Smooth muscle cell (in vitro differentiated cells): ENCODE data around the gene CCDC57. TPM values are rescaled to one million over a fixed set of nuclear protein-coding genes. Genes with fewer than 3 reads are reported as not detected.
A peak's percentile ranks its signal among the peaks of the same experiment; 100 is the strongest.

ENCODE experiments used
- DNase-seq: peaks from one replicate; lab custom pipeline; 2025; ENCODE audit not compliant: unreplicated experiment; lab: John Stamatoyannopoulos, UW
- H2AFZ ChIP-seq: fragments of 200-600 bp; sonication (generic); 2 replicates; pipeline ENCODE4 v1.6.0; 2016; ENCODE audit warnings: antibody characterized with exemption, low read depth, mild to moderate bottlenecking
- H3F3A ChIP-seq: fragments of 200-600 bp; sonication (generic); 2 replicates; pipeline ENCODE4 v1.6.0; 2017; ENCODE audit warnings: antibody characterized with exemption, low read depth
- H3K27ac ChIP-seq: fragments of 200-600 bp; sonication (generic); 2 replicates; pipeline ENCODE4 v1.5.1; 2016; ENCODE audit warnings: low read depth, mild to moderate bottlenecking
- H3K27me3 ChIP-seq: fragments of 200-600 bp; sonication (generic); 2 replicates; pipeline ENCODE4 v1.6.1; 2016; ENCODE audit warnings: low read depth, mild to moderate bottlenecking
- H3K36me3 ChIP-seq: fragments of 200-600 bp; sonication (generic); 2 replicates; pipeline ENCODE4 v1.5.1; 2016; ENCODE audit warnings: low read depth
- H3K4me1 ChIP-seq: fragments of 200-600 bp; sonication (generic); 2 replicates; pipeline ENCODE4 v1.5.1; 2016; ENCODE audit warnings: low read depth
- H3K4me2 ChIP-seq: fragments of 200-600 bp; sonication (generic); 2 replicates; pipeline ENCODE4 v1.6.0; 2016; ENCODE audit warnings: mild to moderate bottlenecking
- H3K4me3 ChIP-seq: fragments of 200-600 bp; sonication (generic); 2 replicates; pipeline ENCODE4 v1.5.1; 2016; ENCODE audit warnings: mild to moderate bottlenecking
- H3K79me2 ChIP-seq: fragments of 200-600 bp; sonication (generic); 2 replicates; pipeline ENCODE4 v1.6.0; 2016; ENCODE audit warnings: low read depth, mild to moderate bottlenecking
- H3K9ac ChIP-seq: fragments of 200-600 bp; sonication (generic); 2 replicates; pipeline ENCODE4 v1.6.0; 2016; ENCODE audit warnings: low read depth
- H3K9me3 ChIP-seq: fragments of 200-600 bp; sonication (generic); replicated peaks from 2 replicates; pipeline ENCODE4 v1.5.1; 2016; ENCODE audit warnings: low read depth
- H4K20me1 ChIP-seq: fragments of 200-600 bp; sonication (generic); 2 replicates; pipeline ENCODE4 v1.6.0; 2016; ENCODE audit warnings: low read depth
- WGBS: methylation state at CpG from one replicate; pipeline ENCODE4 v1.1.7; 2016; ENCODE audit warnings: low lambda C conversion rate; 5-methylcytosine and 5-hydroxymethylcytosine counted together
- polyA plus RNA-seq: library from polyadenylated mRNA; unstranded; fragments of >200 nt; fragmentation: Nextera tagmentation; extraction: Ambion mirVana; gene quantifications from 2 replicates; pipeline ENCODE4 v1.2.1, GENCODE V29; 2016
- total RNA-seq: library from RNA; depleted of rRNA; stranded (reverse); fragments of >200 nt; gene quantifications from 2 replicates; pipeline ENCODE4 v1.2.3, GENCODE V29; 2014
- TF ChIP-seq, protein P1 (sequence below): fragments of 200-600 bp; sonication (generic); IDR thresholded peaks from 2 replicates; pipeline ENCODE4 v1.5.1; 2017; ENCODE audit warnings: borderline replicate concordance, mild to moderate bottlenecking, antibody characterized with exemption; ENCODE audit not compliant: insufficient read depth, poor library complexity, severe bottlenecking

Gene CCDC57
- total and polyA plus RNA-seq, 2 experiments from 2014 or later = 18.3 to 23.1 TPM

DNA sequence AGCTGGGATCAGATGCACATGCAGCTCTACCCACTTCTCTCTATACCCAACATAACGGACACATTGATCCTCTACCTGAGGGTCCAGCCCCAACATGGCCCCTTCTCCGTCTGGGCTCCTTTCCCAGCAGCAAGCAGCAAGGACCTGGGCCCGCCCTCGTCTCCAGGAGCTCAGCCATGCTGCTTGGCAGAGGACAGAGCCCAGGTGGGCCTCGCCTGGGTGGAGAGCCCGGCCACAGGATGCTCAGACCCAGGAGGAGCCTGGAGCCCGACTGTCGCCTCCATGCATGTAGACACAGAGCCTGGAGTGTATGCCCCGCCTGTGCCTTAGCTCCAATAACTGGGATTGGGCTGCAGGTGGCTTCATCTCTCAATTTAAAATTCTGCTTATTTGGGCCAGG, 57.0 kb downstream of the CCDC57 start:
- 94% methylated on average over 9 of the region's 9 CpGs for WGBS
- Histone ChIP-seq H3K36me3 (no peaks in the 10 kb centered on the region), H3F3A (no peaks in the 10 kb centered on the region), H3K9ac (no peak overlapping the region), H2AFZ (no peak overlapping the region), H3K4me1 (no peaks in the 10 kb centered on the region), H3K27ac (no peak overlapping the region), H3K4me2 (no peak overlapping the region), H3K79me2 (no peaks in the 10 kb centered on the region), H3K9me3 (no peaks in the 10 kb centered on the region), H4K20me1 (no peaks in the 10 kb centered on the region), H3K27me3 (no peaks in the 10 kb centered on the region), H3K4me3 (no peak overlapping the region)
- TF ChIP-seq, protein P1, sequence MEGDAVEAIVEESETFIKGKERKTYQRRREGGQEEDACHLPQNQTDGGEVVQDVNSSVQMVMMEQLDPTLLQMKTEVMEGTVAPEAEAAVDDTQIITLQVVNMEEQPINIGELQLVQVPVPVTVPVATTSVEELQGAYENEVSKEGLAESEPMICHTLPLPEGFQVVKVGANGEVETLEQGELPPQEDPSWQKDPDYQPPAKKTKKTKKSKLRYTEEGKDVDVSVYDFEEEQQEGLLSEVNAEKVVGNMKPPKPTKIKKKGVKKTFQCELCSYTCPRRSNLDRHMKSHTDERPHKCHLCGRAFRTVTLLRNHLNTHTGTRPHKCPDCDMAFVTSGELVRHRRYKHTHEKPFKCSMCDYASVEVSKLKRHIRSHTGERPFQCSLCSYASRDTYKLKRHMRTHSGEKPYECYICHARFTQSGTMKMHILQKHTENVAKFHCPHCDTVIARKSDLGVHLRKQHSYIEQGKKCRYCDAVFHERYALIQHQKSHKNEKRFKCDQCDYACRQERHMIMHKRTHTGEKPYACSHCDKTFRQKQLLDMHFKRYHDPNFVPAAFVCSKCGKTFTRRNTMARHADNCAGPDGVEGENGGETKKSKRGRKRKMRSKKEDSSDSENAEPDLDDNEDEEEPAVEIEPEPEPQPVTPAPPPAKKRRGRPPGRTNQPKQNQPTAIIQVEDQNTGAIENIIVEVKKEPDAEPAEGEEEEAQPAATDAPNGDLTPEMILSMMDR = no peak
- DNase-seq = no peak

DNA sequence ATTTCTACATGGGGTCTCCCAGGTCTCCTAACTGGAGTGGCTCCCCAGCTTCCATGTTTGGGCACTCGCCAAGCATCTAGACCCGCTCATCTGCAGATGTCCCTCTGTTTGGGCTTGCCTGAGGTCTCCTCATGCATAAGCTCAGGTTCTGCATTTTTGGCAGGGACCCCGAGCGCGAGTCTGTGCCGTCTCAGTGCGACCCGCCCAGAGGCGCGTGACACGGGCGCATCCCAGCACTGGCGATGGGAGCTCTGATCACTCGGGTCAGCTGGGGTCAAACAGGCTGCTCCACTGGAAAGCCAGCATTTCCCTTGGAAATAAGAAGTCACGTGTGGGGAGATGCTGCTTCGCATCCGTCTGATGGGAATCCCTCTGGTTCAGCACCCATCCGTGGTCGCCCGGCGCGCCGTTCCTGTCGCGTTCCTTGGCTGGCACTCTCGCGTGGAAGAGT, 57.7 kb downstream of the CCDC57 start:
- Histone ChIP-seq H3K27me3 (no peaks in the 10 kb centered on the region), H3K27ac (no peak overlapping the region), H3F3A (no peaks in the 10 kb centered on the region), H2AFZ (no peak overlapping the region), H3K79me2 (no peaks in the 10 kb centered on the region), H3K9ac (no peak overlapping the region), H3K4me3 (no peak overlapping the region), H3K4me2 (no peak overlapping the region), H3K9me3 (no peaks in the 10 kb centered on the region), H4K20me1 (no peaks in the 10 kb centered on the region), H3K4me1 (no peaks in the 10 kb centered on the region), H3K36me3 (no peaks in the 10 kb centered on the region)
- 96% methylated on average over 27 of the region's 27 CpGs for WGBS
- no peak for DNase-seq
- TF ChIP-seq, protein P1 = no peak

DNA sequence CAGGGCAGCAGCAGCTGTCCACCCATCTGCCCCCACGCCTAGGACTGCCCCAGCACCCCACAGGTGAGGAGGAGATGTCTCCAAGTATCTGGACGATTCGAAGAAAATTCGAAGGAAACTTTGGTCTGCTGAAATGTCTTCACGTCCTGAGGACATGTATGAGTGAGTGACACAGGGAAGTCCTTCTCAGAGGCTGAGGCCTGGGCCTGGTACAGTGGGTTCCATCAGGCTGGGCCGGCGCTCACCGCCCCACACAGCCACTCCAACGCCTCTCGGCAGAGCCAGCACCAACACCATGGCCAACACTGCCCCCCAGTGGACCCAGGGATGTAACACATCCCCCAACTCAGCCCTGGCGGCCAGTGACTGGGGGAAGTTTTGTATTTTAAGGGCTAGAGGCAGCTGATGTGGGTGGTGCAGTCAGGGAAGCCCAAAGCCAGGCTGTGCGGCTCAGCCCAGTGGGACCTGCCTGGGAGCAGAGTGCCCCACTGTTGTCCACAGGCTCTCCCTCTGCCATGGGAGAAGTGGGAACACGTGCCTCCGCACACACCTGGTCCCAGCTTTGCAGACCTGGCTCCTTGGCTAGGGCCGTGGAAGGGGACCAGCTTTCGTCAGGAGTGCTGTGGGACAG, 58.8 kb downstream of the CCDC57 start:
- no peaks in the 10 kb centered on the region for H3K4me1 ChIP-seq
- no peak overlapping the region for H3K9ac ChIP-seq
- peak; percentile 38 for DNase-seq
- no peak overlapping the region for H3K4me2 ChIP-seq
- no peak overlapping the region for H2AFZ ChIP-seq
- no peaks in the 10 kb centered on the region for H3K9me3 ChIP-seq
- TF ChIP-seq, protein P1 = peak; percentile 88
- H3K79me2 ChIP-seq = no peaks in the 10 kb centered on the region
- H3K27me3 ChIP-seq = no peaks in the 10 kb centered on the region
- H3K36me3 ChIP-seq = no peaks in the 10 kb centered on the region
- no peak overlapping the region for H3K27ac ChIP-seq
- H3K4me3 ChIP-seq = no peak overlapping the region
- WGBS = 56% methylated on average over 15 of the region's 16 CpGs
- no peaks in the 10 kb centered on the region for H4K20me1 ChIP-seq
- H3F3A ChIP-seq = no peaks in the 10 kb centered on the region

DNA sequence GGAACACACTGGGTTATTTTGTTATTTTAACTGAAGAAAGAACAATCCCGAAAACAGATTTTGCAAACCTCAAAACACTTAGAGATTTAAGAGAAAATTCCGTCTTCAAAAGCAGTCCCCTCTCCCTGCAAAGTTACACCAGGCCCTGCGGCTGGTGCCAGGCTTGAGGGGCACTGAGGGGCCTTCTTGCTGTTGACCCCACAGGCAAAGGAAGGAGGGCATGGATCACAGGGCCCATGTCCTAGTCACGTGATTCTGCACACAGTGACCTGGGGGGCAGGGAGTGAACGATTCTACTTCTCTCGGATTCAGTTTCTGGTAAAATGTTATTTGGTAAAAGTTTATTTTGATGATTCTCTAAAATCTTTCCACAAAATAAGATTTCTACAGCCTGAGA, 59.3 kb downstream of the CCDC57 start:
- Histone ChIP-seq H3K4me1 (no peaks in the 10 kb centered on the region), H3K4me3 (no peak overlapping the region), H2AFZ (no peak overlapping the region), H3K9ac (no peak overlapping the region), H3K79me2 (no peaks in the 10 kb centered on the region), H3K27ac (no peak overlapping the region), H3K36me3 (no peaks in the 10 kb centered on the region), H3K27me3 (no peaks in the 10 kb centered on the region), H3K4me2 (no peak overlapping the region), H4K20me1 (no peaks in the 10 kb centered on the region), H3F3A (no peaks in the 10 kb centered on the region), H3K9me3 (no peaks in the 10 kb centered on the region)
- 85% methylated on average over 6 of the region's 6 CpGs for WGBS
- TF ChIP-seq, protein P1 = no peak
- no peak for DNase-seq
